HuH-7.5 (cell line): ENCODE data around the gene MYLK4.

ENCODE experiments used
- DNase-seq: peaks from one replicate; pipeline ENCODE4 v3.0.0; 2011; ENCODE audit warnings: low spot score

MYLK4 gene

GRCh38 chr6:2695454-2696095 lies 55.1 kb downstream of the MYLK4 start:
- DNase-seq = no peak

GRCh38 chr6:2693231-2693630 lies 57.5 kb downstream of the MYLK4 start:
- no peak for DNase-seq

- DNase-seq = no peak
These were observed 62.2 kb downstream of the MYLK4 start for GRCh38 chr6:2688401-2689064.

- no peak for DNase-seq
These were observed 63.3 kb downstream of the MYLK4 start for GRCh38 chr6:2687456-2687855.

- DNase-seq = no peak
These were observed 64.2 kb downstream of the MYLK4 start for GRCh38 chr6:2686515-2686914.

- DNase-seq = no peak
These were observed 65.7 kb downstream of the MYLK4 start for GRCh38 chr6:2684766-2685754.

GRCh38 chr6:2684103-2684749 lies 66.5 kb downstream of the MYLK4 start:
- DNase-seq = no peak

GRCh38 chr6:2680264-2680922 lies 70.3 kb downstream of the MYLK4 start:
- no peak for DNase-seq

- DNase-seq = no peak
These were observed 73.6 kb downstream of the MYLK4 start for GRCh38 chr6:2677080-2677593.

GRCh38 chr6:2676048-2676447 lies 74.7 kb downstream of the MYLK4 start:
- DNase-seq = no peak

- no peak for DNase-seq
These were observed 75.9 kb downstream of the MYLK4 start for GRCh38 chr6:2674857-2675256.

GRCh38 chr6:2669067-2669700 lies 81.5 kb downstream of the MYLK4 start:
- DNase-seq = no peak

- no peak for DNase-seq
These were observed 83.1 kb downstream of the MYLK4 start for GRCh38 chr6:2667617-2668016.

- no peak for DNase-seq
These were observed 83.7 kb downstream of the MYLK4 start for GRCh38 chr6:2666906-2667575.

GRCh38 chr6:2665146-2666070 lies 85.3 kb downstream of the MYLK4 start:
- no peak for DNase-seq

- no peak for DNase-seq
These were observed 87.6 kb downstream of the MYLK4 start for GRCh38 chr6:2663123-2663522.

GRCh38 chr6:2661651-2662050 lies 89.1 kb downstream of the MYLK4 start:
- no peak for DNase-seq

- no peak for DNase-seq
These were observed 90.8 kb downstream of the MYLK4 start for GRCh38 chr6:2659882-2660281.

GRCh38 chr6:2659381-2659780 lies 91.3 kb downstream of the MYLK4 start:
- no peak for DNase-seq
